GM18951 (cell line): ENCODE measurements around the gene CLTCL1.

ENCODE experiments used
- POLR2A ChIP-seq: IDR thresholded peaks from 4 replicates; pipeline ENCODE4 v1.6.1; 2011; ENCODE audit warnings: mild to moderate bottlenecking; ENCODE audit not compliant: insufficient read length, insufficient read depth; ENCODE audit errors: extremely low read depth
- in situ Hi-C: fragments of 300-500 bp; cut with MboI; formaldehyde crosslinking; loops from one replicate; pipeline ENCODE4 v1.12.0; 2022; ENCODE audit warnings: low sequenced_read_pairs, mixed read lengths, inconsistent platforms; ENCODE audit not compliant: unreplicated experiment

Gene CLTCL1

DNA sequence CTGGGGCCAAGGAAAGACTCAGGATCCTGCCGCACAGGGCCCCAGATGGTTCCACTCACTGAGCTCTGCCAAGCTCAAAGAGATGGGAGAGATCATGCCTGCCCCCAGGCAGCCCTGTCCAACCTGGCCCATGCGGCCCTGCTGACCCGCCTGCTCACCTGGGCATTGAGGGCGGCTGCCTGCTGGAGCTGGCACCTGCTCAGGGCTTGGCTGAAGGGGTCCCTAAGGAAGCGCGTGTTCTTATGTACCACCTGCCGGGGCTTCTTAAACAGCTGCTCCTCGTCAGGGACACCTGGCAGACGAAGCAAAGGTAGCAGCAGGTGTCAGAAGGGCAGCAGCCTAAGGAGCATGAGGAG lies 152.5 kb downstream of the CLTCL1 start:
- in situ Hi-C loops = no loop called here
- TF ChIP-seq POLR2A = no peak

DNA sequence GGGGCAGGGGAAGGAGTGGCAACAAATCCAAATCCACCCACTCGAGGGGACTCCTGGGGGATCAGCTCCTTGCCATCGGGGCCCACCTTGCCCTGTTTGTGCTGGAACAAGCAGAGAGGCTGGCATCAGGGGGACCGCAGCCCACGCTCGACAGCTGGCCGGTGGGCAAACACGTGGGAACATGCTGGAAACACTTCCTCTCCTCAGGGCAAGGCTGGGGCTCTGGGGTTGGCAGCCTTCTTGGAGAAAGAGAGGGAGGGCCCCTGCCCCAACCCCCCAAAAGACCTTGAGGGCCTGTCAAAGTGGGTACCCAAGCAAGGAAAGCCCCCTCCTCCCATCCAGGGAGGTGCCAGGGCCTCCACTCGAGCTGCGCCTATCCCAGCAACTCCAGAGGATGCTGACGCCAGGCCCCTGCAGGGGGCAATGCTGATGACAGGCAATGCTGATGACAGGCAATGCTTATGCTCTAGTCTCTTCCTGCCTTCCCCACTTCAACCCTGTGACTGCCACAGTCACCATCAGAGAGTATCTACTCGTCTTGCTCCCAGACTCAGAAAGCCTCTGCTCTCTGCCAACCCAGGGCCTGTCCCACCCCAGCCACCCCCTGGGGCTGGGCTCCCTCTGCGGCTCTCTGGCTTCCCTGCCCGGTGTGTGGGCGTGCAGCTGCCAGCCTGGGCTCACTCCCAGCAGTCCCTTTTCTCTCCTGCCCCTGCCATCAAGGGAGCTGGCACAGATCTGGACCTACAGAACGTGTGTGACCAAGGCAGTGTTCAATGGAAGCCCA lies 153.1 kb downstream of the CLTCL1 start:
- no peak for TF ChIP-seq POLR2A
- in situ Hi-C loops = no loop called here

DNA sequence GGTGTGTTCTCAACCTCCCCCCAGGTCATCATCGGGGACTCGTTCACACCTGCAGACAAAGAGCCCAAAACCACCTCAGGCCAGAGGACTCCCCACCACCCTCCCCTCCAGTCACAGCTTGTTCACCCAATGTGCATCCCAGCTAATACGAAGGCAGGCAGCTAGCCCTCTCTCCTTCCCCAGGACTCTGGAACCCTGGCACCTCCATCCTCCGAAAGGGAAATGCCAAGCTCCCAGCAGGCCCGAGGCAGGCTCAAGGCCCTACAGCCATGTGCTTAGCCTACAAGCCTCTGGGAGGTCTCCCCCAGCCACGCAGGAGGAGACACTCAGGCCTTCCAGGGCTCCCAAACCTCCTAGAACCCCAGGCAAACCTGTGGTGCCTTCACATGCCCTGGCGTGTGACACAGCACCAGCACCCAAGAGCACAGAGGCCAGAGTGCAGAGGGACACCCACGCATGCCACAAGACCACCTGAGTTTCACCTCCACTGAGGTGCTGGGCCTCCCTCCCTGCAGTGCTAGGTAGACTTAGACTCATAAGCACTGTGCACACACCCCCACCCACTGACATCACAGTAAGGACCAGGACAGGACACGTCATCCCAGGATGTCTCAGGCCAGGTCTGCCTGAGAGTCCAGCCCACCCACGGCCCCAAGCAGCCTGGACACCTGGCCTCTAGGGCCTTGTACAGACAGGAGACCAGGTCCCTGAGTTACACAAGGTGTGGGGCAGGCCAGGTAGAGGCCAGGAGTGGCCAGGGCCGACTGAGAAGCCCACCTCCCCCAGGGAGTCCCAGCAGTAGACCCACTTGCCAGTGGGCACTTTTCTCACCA lies 153.9 kb downstream of the CLTCL1 start:
- in situ Hi-C loops = no loop called here
- no peak for TF ChIP-seq POLR2A

DNA sequence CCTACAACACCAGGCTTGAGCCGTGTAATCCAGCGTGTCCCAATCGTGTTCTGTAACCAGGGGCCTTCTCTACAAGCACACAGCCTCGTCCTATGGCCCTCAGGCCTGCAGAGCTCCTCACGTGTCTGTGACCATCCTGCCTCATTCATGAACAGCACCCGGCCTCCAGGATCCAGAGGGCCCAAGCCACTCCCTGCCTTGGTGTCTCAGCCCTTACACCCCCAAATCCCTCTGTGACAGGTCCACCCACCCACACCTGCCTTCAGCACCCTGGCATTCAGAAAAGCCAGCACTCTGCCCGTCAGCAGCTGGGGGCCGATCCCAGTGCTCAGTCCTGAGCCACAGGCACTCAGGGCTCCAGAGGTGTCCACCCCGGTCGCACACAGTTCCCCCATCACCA lies 154.6 kb downstream of the CLTCL1 start:
- TF ChIP-seq POLR2A = no peak
- in situ Hi-C loops = no loop called here

DNA sequence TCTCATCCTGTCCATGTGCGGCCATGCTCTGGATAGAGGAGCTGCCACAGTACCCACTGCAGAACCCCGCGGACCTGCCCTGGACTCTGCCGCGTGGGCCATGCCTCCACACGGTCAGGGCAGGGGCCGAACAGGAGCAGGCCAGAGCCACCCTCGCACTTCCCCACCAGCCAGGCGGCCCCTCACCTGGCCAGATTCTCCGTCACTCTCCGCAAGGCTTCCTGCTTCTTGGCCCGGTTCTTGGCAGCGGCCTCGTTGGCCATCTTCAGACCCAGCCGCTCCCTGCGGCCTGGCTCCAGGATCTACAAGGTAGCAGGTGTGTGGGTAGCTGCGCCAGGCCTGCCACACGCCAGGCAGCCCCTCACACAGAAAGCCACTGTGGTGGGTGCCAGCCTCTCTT lies 156.6 kb downstream of the CLTCL1 start:
- no peak for TF ChIP-seq POLR2A
- in situ Hi-C loops = no loop called here

DNA sequence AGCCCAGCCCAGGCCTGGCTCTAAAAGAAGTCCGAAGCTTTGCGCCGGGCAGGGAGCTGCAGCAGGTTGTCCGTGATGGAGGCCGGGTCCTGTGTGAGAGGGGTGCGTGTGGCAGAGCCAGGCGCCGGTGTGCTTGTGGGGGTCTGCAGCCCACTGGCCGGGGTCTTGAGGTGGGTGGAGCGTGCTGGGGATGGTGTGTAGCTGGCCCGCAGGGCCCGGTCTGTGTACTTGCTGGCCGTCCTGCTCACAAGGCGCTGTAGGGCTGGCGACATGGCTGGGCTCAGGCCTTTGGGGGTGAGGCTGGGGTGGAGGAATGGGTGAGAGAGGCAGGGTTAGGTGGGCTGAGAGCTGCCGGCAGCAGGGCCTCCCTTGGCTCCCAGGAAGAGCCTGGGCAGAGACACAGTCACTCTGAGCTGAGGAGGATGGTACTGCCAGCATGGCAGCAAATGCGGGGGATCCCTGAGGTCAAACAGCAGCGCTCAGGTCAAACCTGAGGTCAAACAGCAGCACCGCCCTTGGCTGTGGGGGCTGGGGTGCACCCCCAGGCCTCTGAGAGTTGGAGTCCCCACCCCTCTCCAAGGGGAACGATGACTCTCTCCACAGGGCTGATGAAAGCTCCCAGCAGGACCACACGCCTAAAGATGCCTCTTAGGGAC lies 157.2 kb downstream of the CLTCL1 start:
- no peak for TF ChIP-seq POLR2A
- in situ Hi-C loops = no loop called here

DNA sequence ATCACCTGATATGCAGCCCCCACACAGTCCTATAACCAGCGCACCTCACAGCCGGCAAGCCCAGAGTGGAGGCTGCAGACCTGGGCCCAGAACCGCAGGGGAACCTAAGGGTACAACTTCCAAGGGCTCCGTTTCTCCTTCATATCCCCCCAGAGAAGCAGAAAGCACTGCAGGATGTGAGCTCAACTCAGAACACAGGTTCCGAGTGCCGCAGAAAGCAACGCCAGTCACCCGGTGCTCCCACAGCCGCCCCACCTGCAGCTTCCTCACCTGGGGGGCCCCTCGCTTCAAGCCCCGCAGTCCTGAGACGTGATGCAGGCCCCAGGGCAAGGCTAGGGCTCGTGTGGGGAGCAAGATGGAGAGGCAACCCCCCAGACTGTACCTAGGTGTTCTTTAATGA lies 158.0 kb downstream of the CLTCL1 start:
- TF ChIP-seq POLR2A = no peak
- in situ Hi-C loops = no loop called here

DNA sequence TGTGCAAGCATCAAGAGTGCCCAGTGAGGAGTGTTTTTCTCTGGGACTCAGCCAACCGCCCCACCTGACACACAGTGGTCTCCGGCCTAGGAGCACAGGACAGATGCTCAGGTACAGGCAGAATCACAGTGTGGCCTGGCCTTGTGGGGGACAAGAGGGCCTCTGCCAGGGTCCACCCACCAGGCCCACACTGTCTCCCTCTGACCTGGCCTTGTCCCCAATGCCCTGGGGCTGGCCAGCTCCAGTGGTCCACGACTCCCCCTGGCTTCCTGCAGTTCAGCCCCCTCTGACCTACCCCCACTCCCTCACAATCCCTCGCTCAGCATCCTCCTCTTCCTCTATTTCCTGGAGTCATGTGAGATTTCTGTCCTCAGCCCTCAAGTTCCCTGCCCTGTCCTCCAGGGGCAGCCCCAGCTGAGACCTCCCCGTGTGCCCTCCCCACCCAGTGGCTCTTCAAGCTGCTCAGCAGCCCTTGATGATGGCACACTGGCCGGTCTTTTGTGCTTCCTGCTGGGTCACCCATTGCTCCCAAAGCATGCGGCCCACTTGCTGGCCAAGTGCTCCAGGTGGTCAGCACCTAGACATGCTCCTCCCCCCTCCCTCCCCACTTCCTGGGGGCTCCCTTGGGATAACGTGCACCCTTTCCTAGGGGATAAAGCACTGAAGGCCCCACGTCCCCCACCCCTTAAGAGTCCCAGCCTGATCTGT lies 158.7 kb downstream of the CLTCL1 start:
- in situ Hi-C loops = no loop called here
- TF ChIP-seq POLR2A = no peak

DNA sequence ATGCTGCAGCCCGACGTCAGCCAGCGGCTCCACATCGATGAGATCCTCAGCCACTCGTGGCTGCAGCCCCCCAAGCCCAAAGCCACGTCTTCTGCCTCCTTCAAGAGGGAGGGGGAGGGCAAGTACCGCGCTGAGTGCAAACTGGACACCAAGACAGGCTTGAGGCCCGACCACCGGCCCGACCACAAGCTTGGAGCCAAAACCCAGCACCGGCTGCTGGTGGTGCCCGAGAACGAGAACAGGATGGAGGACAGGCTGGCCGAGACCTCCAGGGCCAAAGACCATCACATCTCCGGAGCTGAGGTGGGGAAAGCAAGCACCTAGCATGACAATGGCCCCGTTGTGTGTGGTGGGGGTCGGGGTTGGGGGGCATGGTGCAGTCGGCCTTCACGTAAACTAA lies 159.4 kb downstream of the CLTCL1 start:
- no peak for TF ChIP-seq POLR2A
- in situ Hi-C loops = no loop called here

DNA sequence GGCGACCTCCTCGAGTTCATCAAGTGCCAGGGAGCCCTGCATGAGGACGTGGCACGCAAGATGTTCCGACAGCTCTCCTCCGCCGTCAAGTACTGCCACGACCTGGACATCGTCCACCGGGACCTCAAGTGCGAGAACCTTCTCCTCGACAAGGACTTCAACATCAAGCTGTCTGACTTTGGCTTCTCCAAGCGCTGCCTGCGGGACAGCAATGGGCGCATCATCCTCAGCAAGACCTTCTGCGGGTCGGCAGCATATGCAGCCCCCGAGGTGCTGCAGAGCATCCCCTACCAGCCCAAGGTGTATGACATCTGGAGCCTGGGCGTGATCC lies 159.9 kb downstream of the CLTCL1 start:
- TF ChIP-seq POLR2A = no peak
- in situ Hi-C loops = no loop called here

DNA sequence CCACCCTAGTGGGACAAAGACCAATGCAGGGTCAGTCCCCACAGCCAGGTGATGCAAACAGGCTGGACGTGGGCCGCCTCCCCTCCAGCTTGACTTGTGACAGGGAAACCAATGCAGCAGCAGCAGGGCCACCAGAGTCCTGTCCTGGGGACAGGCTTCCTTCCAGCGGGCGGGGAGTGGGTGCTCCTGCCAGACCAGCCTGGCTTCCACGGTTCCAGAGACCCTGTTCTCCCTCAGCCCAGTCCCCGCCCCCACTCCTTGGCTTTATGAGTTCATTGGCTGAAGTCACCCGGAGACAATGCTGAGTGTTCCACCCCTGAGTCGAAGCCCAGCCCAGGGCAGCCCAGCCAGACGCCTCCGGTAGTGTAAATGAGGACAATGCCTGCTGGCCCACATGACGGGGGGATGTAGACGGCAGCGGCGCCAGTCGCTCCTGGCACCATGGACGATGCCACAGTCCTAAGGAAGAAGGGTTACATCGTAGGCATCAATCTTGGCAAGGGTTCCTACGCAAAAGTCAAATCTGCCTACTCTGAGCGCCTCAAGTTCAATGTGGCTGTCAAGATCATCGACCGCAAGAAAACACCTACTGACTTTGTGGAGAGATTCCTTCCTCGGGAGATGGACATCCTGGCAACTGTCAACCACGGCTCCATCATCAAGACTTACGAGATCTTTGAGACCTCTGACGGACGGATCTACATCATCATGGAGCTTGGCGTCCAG lies 160.4 kb downstream of the CLTCL1 start, which contains the start of gene TSSK2:
TSSK2 (plus strand) TSS at position 350 of the 726 bp plus-strand sequence; CDS start at position 442, 92 bp downstream.
- in situ Hi-C loops = no loop called here
- TF ChIP-seq POLR2A = no peak

DNA sequence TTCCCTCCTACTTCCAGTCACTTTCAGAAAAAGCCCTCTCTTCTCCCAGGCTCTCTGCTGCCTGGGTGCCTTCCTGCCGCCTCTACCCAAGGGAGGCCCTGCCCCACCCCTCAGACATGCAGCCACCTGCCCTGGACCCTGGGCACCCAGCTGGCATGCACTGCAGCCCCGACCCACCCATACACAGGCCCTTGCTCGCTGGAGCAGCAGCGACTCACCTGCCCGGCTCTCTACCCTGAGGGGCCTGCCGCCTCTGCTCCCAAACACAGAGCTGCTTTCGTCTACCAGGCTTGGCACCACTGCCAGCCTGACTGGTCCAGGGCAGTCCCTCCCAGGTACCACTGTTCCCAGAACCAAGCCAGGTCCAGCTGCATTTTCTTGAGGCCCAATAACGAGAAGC lies 161.6 kb downstream of the CLTCL1 start:
- in situ Hi-C loops = no loop called here
- no peak for TF ChIP-seq POLR2A
